GM23338 (cell line): ENCODE results near the gene CNOT8. TPM values are rescaled to one million over a fixed set of nuclear protein-coding genes. Genes with fewer than 3 reads are reported as not detected.

Experiments
- ATAC-seq: fragments of 200-7000 bp; cut with Tn5 transposase; 3 replicates; pipeline ENCODE4 v1.9.1; 2020
- DNase-seq: peaks from one replicate; pipeline ENCODE4 v3.0.0-alpha.2; 2015; ENCODE audit warnings: low spot score
- H2AFZ ChIP-seq: fragments of 200-600 bp; sonication (generic); 2 replicates; pipeline ENCODE4 v1.8.0; 2016; ENCODE audit warnings: antibody characterized with exemption, mild to moderate bottlenecking, moderate library complexity
- H3F3A ChIP-seq: fragments of 200-600 bp; sonication (generic); replicated peaks from 2 replicates; pipeline ENCODE4 v1.8.0; 2017; ENCODE audit warnings: antibody characterized with exemption, mixed run types, low read depth
- H3K27ac ChIP-seq: fragments of 200-600 bp; sonication (generic); 2 replicates; pipeline ENCODE4 v1.6.1; 2016; ENCODE audit warnings: low read depth
- H3K27me3 ChIP-seq: fragments of 200-600 bp; sonication (generic); 2 replicates; pipeline ENCODE4 v1.8.0; 2016; ENCODE audit warnings: mild to moderate bottlenecking, mixed run types, moderate library complexity; ENCODE audit not compliant: insufficient read depth
- H3K36me3 ChIP-seq: fragments of 200-600 bp; sonication (generic); 2 replicates; pipeline ENCODE4 v1.8.0; 2016; ENCODE audit warnings: mild to moderate bottlenecking; ENCODE audit not compliant: insufficient read depth
- H3K4me1 ChIP-seq: fragments of 200-600 bp; sonication (generic); 2 replicates; pipeline ENCODE4 v1.8.0; 2016; ENCODE audit warnings: mild to moderate bottlenecking, moderate library complexity; ENCODE audit not compliant: insufficient read depth
- H3K4me2 ChIP-seq: fragments of 200-600 bp; sonication (generic); 2 replicates; pipeline ENCODE4 v1.7.1; 2017; ENCODE audit warnings: mixed run types
- H3K4me3 ChIP-seq: fragments of 200-600 bp; sonication (generic); 2 replicates; pipeline ENCODE4 v1.6.1; 2016; ENCODE audit warnings: mixed run types
- H3K79me2 ChIP-seq: fragments of 200-600 bp; sonication (generic); replicated peaks from 2 replicates; pipeline ENCODE4 v1.8.0; 2017; ENCODE audit warnings: mild to moderate bottlenecking; ENCODE audit not compliant: insufficient read depth
- H3K9me2 ChIP-seq: fragments of 200-600 bp; sonication (generic); 2 replicates; pipeline ENCODE4 v1.8.0; 2017; ENCODE audit not compliant: insufficient read depth
- H4K20me1 ChIP-seq: fragments of 200-600 bp; sonication (generic); replicated peaks from 2 replicates; pipeline ENCODE4 v1.8.0; 2017; ENCODE audit warnings: mild to moderate bottlenecking; ENCODE audit not compliant: insufficient read depth
- H3K27ac Mint-ChIP-seq: 2 replicates; pipeline ENCODE4 v1.8.0; 2020; ENCODE audit warnings: inconsistent platforms, mild to moderate bottlenecking, moderate library complexity, mixed read lengths
- H3K27me3 Mint-ChIP-seq: 3 replicates; pipeline ENCODE4 v1.8.0; 2022; ENCODE audit warnings: low read depth, mild to moderate bottlenecking, moderate library complexity, mixed read lengths, inconsistent platforms; ENCODE audit not compliant: insufficient read depth, poor library complexity
- H3K36me3 Mint-ChIP-seq: 3 replicates; pipeline ENCODE4 v1.8.0; 2021; ENCODE audit warnings: low read depth, mild to moderate bottlenecking, inconsistent platforms, moderate library complexity, mixed read lengths
- H3K4me1 Mint-ChIP-seq: 3 replicates; pipeline ENCODE4 v1.8.0; 2020; ENCODE audit warnings: mild to moderate bottlenecking, inconsistent platforms, mixed read lengths
- H3K4me3 Mint-ChIP-seq: 3 replicates; pipeline ENCODE4 v1.8.0; 2021; ENCODE audit warnings: moderate library complexity, mild to moderate bottlenecking, inconsistent platforms, mixed read lengths
- H3K9me3 Mint-ChIP-seq: 3 replicates; pipeline ENCODE4 v1.8.0; 2020; ENCODE audit warnings: moderate library complexity, mild to moderate bottlenecking, inconsistent platforms, mixed read lengths
- CREB1 ChIP-seq: fragments of 250-450 bp; sonication (Bioruptor Pico); IDR thresholded peaks from 2 replicates; pipeline ENCODE4 v1.5.0; 2020; ENCODE audit warnings: low read depth, mild to moderate bottlenecking, moderate library complexity
- EZH2 ChIP-seq: fragments of 200-600 bp; sonication (generic); IDR thresholded peaks from one replicate; pipeline ENCODE4 v1.8.0; 2017; ENCODE audit warnings: antibody characterized with exemption, mild to moderate bottlenecking, low read depth; ENCODE audit not compliant: unreplicated experiment
- EZH2phosphoT487 ChIP-seq: fragments of 200-600 bp; sonication (generic); IDR thresholded peaks from one replicate; pipeline ENCODE4 v1.8.1; 2018; ENCODE audit warnings: antibody characterized with exemption; ENCODE audit not compliant: unreplicated experiment
- JUNB ChIP-seq: IDR thresholded peaks from one replicate; pipeline ENCODE4 v1.6.1; 2016; ENCODE audit warnings: antibody characterized with exemption; ENCODE audit not compliant: unreplicated experiment
- NANOG ChIP-seq: IDR thresholded peaks from 2 replicates; pipeline ENCODE4 v1.6.1; 2016; ENCODE audit warnings: antibody characterized with exemption, borderline replicate concordance
- POLR2AphosphoS5 ChIP-seq: IDR thresholded peaks from 2 replicates; pipeline ENCODE4 v1.6.1; 2016; ENCODE audit warnings: antibody characterized with exemption, low read depth
- STAT1 ChIP-seq: IDR thresholded peaks from one replicate; pipeline ENCODE4 v1.6.1; 2016; ENCODE audit warnings: antibody characterized with exemption; ENCODE audit not compliant: unreplicated experiment
- ZNF114 ChIP-seq: fragments of 250-450 bp; sonication (Bioruptor Pico); IDR thresholded peaks from 2 replicates; pipeline ENCODE4 v1.5.0; 2020; ENCODE audit warnings: mild to moderate bottlenecking, moderate library complexity
- ZNF331 ChIP-seq: fragments of 250-450 bp; sonication (Bioruptor Pico); IDR thresholded peaks from 2 replicates; pipeline ENCODE4 v1.5.0; 2020; ENCODE audit warnings: low read depth, mild to moderate bottlenecking, moderate library complexity
- polyA plus RNA-seq: library from polyadenylated mRNA; unstranded; fragments of >200 nt; fragmentation: Nextera tagmentation; extraction: Ambion mirVana; gene quantifications from 2 replicates; pipeline ENCODE4 v1.2.1, GENCODE V29; 2016
- total RNA-seq: library from RNA; depleted of rRNA; stranded (reverse); fragments of >200 nt; shearing (Covaris generic); gene quantifications from 2 replicates; pipeline ENCODE4 v1.2.3, GENCODE V29; 2014
- TF ChIP-seq, protein P1 (sequence below): fragments of 250-450 bp; sonication (Bioruptor Pico); IDR thresholded peaks from 2 replicates; pipeline ENCODE4 v1.5.0; 2020; ENCODE audit warnings: mild to moderate bottlenecking, moderate library complexity
- TF ChIP-seq, protein P2 (sequence below): IDR thresholded peaks from one replicate; pipeline ENCODE4 v1.6.1; 2018; ENCODE audit warnings: antibody characterized with exemption; ENCODE audit not compliant: unreplicated experiment
- TF ChIP-seq, protein P3 (sequence below): IDR thresholded peaks from 2 replicates; pipeline ENCODE4 v1.6.1; 2016; ENCODE audit warnings: antibody characterized with exemption
- TF ChIP-seq, protein P4 (sequence below), 2 experiments: fragments of 200-600 bp in 1 of 2; sonication (generic) in 1 of 2; conservative IDR thresholded peaks; 2 replicates each; pipeline versions ENCODE4 v1.5.1 to v1.6.1; 2016 to 2017; ENCODE audit warnings: antibody characterized with exemption in 2 of 2, low read depth in 2 of 2, mild to moderate bottlenecking in 2 of 2, moderate library complexity in 1 of 2

Gene CNOT8
- total and polyA plus RNA-seq, 2 experiments from 2014 or later = 31.2 to 77.7 TPM

DNA sequence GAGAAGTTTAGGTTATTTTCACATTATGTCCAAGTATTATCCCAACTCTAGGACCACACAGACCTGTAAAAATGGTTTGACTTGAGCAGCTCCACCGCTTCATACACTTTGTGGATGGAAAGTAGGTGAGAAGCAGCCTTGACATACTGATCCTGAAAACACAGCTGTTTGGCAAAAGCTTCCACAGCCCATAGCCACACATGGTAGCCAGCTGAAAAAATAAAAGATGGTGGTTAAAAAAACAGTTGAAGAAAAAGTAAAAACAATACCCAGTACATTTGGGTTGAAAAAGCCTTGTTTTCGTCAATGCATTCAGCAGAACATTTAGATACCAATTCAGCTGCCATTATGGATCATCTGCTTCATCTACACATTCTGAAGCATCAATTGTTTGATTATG lies 42.8 kb downstream of the CNOT8 start:
- Mint-ChIP-seq H3K4me1 (no peaks in the 10 kb centered on the region), H3K9me3 (no peaks in the 10 kb centered on the region), H3K4me3 (no peak overlapping the region), H3K27ac (no peak overlapping the region), H3K36me3 (peaks cover 80% of the 10 kb centered on the region), H3K27me3 (no peaks in the 10 kb centered on the region)
- Histone ChIP-seq H3K9me2 (no peaks in the 10 kb centered on the region), H3K36me3 (peaks cover 78% of the 10 kb centered on the region), H3K4me3 (no peak overlapping the region), H3K79me2 (no peaks in the 10 kb centered on the region), H3K27me3 (no peaks in the 10 kb centered on the region), H3K4me1 (no peaks in the 10 kb centered on the region), H3F3A (no peaks in the 10 kb centered on the region), H3K4me2 (no peak overlapping the region), H4K20me1 (no peaks in the 10 kb centered on the region; the same call in 1 of the 2 replicates), H3K27ac (no peak overlapping the region), H2AFZ (no peak overlapping the region)
- DNase-seq (no peak), ATAC-seq (no peak)
- TF ChIP-seq JUNB (no peak), EZH2phosphoT487 (no peak), POLR2AphosphoS5 (no peak), CREB1 (CRISPR knock-in tag) (no peak), ZNF331 (no peak), EZH2 (no peak), NANOG (no peak), ZNF114 (CRISPR knock-in tag) (no peak), STAT1 (no peak)
- TF ChIP-seq, protein P1, sequence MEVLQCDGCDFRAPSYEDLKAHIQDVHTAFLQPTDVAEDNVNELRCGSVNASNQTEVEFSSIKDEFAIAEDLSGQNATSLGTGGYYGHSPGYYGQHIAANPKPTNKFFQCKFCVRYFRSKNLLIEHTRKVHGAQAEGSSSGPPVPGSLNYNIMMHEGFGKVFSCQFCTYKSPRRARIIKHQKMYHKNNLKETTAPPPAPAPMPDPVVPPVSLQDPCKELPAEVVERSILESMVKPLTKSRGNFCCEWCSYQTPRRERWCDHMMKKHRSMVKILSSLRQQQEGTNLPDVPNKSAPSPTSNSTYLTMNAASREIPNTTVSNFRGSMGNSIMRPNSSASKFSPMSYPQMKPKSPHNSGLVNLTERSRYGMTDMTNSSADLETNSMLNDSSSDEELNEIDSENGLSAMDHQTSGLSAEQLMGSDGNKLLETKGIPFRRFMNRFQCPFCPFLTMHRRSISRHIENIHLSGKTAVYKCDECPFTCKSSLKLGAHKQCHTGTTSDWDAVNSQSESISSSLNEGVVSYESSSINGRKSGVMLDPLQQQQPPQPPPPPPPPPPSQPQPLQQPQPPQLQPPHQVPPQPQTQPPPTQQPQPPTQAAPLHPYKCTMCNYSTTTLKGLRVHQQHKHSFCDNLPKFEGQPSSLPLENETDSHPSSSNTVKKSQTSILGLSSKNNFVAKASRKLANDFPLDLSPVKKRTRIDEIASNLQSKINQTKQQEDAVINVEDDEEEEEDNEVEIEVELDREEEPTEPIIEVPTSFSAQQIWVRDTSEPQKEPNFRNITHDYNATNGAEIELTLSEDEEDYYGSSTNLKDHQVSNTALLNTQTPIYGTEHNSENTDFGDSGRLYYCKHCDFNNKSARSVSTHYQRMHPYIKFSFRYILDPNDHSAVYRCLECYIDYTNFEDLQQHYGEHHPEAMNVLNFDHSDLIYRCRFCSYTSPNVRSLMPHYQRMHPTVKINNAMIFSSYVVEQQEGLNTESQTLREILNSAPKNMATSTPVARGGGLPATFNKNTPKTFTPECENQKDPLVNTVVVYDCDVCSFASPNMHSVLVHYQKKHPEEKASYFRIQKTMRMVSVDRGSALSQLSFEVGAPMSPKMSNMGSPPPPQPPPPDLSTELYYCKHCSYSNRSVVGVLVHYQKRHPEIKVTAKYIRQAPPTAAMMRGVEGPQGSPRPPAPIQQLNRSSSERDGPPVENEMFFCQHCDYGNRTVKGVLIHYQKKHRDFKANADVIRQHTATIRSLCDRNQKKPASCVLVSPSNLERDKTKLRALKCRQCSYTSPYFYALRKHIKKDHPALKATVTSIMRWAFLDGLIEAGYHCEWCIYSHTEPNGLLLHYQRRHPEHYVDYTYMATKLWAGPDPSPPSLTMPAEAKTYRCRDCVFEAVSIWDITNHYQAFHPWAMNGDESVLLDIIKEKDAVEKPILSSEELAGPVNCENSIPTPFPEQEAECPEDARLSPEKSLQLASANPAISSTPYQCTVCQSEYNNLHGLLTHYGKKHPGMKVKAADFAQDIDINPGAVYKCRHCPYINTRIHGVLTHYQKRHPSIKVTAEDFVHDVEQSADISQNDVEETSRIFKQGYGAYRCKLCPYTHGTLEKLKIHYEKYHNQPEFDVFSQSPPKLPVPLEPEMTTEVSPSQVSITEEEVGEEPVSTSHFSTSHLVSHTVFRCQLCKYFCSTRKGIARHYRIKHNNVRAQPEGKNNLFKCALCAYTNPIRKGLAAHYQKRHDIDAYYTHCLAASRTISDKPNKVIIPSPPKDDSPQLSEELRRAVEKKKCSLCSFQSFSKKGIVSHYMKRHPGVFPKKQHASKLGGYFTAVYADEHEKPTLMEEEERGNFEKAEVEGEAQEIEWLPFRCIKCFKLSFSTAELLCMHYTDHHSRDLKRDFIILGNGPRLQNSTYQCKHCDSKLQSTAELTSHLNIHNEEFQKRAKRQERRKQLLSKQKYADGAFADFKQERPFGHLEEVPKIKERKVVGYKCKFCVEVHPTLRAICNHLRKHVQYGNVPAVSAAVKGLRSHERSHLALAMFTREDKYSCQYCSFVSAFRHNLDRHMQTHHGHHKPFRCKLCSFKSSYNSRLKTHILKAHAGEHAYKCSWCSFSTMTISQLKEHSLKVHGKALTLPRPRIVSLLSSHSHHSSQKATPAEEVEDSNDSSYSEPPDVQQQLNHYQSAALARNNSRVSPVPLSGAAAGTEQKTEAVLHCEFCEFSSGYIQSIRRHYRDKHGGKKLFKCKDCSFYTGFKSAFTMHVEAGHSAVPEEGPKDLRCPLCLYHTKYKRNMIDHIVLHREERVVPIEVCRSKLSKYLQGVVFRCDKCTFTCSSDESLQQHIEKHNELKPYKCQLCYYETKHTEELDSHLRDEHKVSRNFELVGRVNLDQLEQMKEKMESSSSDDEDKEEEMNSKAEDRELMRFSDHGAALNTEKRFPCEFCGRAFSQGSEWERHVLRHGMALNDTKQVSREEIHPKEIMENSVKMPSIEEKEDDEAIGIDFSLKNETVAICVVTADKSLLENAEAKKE (CRISPR knock-in tag) = no peak
- TF ChIP-seq, protein P2, sequence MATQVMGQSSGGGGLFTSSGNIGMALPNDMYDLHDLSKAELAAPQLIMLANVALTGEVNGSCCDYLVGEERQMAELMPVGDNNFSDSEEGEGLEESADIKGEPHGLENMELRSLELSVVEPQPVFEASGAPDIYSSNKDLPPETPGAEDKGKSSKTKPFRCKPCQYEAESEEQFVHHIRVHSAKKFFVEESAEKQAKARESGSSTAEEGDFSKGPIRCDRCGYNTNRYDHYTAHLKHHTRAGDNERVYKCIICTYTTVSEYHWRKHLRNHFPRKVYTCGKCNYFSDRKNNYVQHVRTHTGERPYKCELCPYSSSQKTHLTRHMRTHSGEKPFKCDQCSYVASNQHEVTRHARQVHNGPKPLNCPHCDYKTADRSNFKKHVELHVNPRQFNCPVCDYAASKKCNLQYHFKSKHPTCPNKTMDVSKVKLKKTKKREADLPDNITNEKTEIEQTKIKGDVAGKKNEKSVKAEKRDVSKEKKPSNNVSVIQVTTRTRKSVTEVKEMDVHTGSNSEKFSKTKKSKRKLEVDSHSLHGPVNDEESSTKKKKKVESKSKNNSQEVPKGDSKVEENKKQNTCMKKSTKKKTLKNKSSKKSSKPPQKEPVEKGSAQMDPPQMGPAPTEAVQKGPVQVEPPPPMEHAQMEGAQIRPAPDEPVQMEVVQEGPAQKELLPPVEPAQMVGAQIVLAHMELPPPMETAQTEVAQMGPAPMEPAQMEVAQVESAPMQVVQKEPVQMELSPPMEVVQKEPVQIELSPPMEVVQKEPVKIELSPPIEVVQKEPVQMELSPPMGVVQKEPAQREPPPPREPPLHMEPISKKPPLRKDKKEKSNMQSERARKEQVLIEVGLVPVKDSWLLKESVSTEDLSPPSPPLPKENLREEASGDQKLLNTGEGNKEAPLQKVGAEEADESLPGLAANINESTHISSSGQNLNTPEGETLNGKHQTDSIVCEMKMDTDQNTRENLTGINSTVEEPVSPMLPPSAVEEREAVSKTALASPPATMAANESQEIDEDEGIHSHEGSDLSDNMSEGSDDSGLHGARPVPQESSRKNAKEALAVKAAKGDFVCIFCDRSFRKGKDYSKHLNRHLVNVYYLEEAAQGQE = no peak
- TF ChIP-seq, protein P3, sequence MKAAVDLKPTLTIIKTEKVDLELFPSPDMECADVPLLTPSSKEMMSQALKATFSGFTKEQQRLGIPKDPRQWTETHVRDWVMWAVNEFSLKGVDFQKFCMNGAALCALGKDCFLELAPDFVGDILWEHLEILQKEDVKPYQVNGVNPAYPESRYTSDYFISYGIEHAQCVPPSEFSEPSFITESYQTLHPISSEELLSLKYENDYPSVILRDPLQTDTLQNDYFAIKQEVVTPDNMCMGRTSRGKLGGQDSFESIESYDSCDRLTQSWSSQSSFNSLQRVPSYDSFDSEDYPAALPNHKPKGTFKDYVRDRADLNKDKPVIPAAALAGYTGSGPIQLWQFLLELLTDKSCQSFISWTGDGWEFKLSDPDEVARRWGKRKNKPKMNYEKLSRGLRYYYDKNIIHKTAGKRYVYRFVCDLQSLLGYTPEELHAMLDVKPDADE = no peak
- TF ChIP-seq, protein P4, sequence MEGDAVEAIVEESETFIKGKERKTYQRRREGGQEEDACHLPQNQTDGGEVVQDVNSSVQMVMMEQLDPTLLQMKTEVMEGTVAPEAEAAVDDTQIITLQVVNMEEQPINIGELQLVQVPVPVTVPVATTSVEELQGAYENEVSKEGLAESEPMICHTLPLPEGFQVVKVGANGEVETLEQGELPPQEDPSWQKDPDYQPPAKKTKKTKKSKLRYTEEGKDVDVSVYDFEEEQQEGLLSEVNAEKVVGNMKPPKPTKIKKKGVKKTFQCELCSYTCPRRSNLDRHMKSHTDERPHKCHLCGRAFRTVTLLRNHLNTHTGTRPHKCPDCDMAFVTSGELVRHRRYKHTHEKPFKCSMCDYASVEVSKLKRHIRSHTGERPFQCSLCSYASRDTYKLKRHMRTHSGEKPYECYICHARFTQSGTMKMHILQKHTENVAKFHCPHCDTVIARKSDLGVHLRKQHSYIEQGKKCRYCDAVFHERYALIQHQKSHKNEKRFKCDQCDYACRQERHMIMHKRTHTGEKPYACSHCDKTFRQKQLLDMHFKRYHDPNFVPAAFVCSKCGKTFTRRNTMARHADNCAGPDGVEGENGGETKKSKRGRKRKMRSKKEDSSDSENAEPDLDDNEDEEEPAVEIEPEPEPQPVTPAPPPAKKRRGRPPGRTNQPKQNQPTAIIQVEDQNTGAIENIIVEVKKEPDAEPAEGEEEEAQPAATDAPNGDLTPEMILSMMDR (conservative IDR thresholded peaks at IDR 0.05; ENCODE audit: low read depth in 2 of 2) = no peak
